ENCODE data around the gene UBA5.

The UBA5 gene

DNA sequence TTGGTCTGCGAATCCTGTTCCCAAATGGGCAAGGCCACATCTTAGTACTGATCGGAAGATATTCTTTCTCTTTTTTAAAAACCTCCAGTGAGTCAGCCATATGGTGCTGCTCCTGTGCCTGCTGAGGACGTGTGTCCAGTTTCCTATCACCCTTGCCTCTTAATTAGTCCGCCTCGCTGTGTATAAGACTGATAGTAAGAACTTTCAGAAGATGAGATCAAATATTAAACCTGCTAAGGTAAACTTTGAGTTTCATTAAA, 612 bp downstream of the UBA5 start:
- Histone ChIP-seq H3K4me1 (ENCODE audit: insufficient read depth, low read length) (no peaks in the 10 kb centered on the region), H3K9me3 (ENCODE audit: control insufficient read depth, insufficient read depth, low read length) (no peaks in the 10 kb centered on the region), H3K36me3 (ENCODE audit: insufficient read depth, low read length) (no peaks in the 10 kb centered on the region), H3K9ac (ENCODE audit: low read depth, low read length) (peak overlapping the region; percentile 97)

DNA sequence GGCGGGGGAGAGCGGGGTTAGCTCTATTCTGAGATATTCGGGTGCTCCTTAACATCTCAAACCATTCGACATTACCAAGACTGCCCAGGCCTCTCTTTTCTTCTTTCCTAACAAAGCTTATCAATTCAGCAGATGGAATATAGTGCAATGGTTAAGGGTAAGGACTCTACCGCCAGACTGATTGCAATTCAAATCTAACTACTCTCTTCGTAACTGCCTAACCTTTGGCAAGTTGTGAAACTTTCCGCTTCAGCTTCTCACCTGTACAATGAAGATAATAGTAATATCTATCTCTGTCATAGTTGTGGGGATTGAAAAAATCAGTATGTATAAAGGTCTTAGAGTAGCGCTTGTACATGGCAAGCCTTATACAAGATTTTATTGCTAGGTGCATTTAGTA, 972 bp downstream of the UBA5 start:
- H3K9me3 ChIP-seq (ENCODE audit: control insufficient read depth, insufficient read depth, low read length) = no peaks in the 10 kb centered on the region
- H3K36me3 ChIP-seq (ENCODE audit: insufficient read depth, low read length) = no peaks in the 10 kb centered on the region
- peak overlapping the region; percentile 97 for H3K9ac ChIP-seq (ENCODE audit: low read depth, low read length)
- H3K4me1 ChIP-seq (ENCODE audit: insufficient read depth, low read length) = no peaks in the 10 kb centered on the region

DNA sequence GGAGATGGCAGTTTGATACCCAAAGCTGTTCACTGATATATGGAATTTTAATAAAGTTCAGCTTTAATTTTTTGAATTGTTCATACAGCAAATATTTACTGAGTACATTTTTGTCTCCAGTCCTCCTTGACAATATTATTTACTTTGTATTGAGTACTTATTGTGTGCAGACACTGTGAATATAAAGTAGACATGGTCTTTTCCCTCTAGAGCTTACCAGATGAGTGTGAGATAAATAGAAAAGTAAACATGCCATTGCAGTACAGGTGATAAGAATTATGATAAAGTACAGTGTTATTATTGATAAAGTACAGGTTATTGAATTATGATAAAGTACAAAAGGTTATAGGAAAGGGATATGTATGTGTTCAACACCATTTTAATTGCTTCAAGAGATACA, 2.1 kb downstream of the UBA5 start:
- no peaks in the 10 kb centered on the region for H3K36me3 ChIP-seq (ENCODE audit: insufficient read depth, low read length)
- H3K4me1 ChIP-seq (ENCODE audit: insufficient read depth, low read length) = no peaks in the 10 kb centered on the region
- H3K9me3 ChIP-seq (ENCODE audit: control insufficient read depth, insufficient read depth, low read length) = no peaks in the 10 kb centered on the region
- no peak overlapping the region for H3K9ac ChIP-seq (ENCODE audit: low read depth, low read length)

DNA sequence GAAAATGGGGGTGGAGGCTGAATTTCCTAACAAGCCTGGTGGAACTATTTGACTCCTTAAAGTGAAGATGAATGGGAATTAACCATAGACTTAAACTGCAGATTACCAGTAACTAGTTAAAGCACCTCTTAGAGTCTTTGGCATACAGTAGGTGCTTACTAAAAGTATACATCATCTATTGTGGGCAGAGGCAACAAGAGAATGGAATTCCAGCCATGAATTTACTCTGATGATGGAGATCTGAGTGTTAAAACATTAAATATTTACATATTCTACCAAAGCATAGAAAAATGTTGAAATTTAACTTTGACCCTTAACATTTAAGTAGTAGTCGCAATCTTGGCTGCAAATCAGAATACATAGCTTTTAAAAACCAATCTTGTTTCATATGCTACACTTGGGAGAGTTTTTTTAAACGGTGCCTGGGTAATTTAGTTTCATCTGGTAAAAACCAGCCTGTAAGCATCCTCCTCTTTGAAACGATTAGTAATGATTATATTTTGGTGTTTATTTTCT, 5.2 kb downstream of the UBA5 start:
- no peak overlapping the region for H3K9ac ChIP-seq (ENCODE audit: low read depth, low read length)
- no peaks in the 10 kb centered on the region for H3K36me3 ChIP-seq (ENCODE audit: insufficient read depth, low read length)
- no peaks in the 10 kb centered on the region for H3K4me1 ChIP-seq (ENCODE audit: insufficient read depth, low read length)
- no peaks in the 10 kb centered on the region for H3K9me3 ChIP-seq (ENCODE audit: control insufficient read depth, insufficient read depth, low read length)

DNA sequence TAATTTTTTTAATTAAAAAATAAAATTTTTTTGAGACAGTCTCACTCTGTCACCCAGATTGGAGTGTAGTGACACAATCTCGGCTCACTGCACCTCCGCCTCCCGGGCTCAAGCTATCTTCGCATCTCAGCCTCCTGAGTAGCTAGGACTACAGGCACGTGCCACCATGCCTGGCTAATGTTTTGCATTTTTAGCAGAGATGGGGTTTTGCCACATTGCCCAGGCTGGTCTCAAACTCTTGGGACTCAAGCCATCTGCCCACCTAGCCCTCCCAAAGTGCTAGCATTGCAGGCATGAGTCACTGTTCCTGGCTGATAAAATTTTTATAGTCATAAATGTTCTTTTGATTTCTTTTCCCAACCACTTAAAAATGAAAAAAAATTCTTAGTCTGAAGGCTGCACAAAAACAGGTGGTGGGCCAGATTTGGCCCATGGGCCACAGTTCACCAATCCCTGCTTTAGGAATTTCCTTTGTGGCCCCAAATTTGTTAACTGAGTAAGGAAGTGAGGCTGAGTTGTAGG, 9.2 kb downstream of the UBA5 start:
- Histone ChIP-seq H3K36me3 (ENCODE audit: insufficient read depth, low read length) (peaks cover 4% of the 10 kb centered on the region; the same call in 1 of the 2 replicates), H3K9me3 (ENCODE audit: control insufficient read depth, insufficient read depth, low read length) (no peaks in the 10 kb centered on the region), H3K9ac (ENCODE audit: low read depth, low read length) (no peak overlapping the region), H3K4me1 (ENCODE audit: insufficient read depth, low read length) (no peaks in the 10 kb centered on the region)

DNA sequence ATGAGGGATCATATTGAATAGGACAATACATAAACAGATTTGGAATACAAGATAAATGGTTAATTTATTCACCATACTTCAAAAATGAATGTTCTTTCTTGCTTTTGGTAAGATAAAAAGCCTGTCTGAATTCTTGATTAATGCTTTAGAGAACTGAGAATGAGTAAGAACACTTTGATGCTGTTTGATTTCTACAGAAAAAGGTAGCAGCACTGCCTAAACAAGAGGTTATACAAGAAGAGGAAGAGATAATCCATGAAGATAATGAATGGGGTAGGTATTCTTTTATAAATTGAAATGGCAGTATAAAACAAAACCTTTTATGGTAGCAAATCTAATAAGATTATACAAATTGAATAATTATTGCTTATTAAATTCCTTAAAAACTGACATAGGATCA, 15.3 kb downstream of the UBA5 start:
- Histone ChIP-seq H3K9ac (ENCODE audit: low read depth, low read length) (no peak overlapping the region), H3K36me3 (ENCODE audit: insufficient read depth, low read length) (peaks cover 8% of the 10 kb centered on the region), H3K9me3 (ENCODE audit: control insufficient read depth, insufficient read depth, low read length) (no peaks in the 10 kb centered on the region), H3K4me1 (ENCODE audit: insufficient read depth, low read length) (no peaks in the 10 kb centered on the region)

DNA sequence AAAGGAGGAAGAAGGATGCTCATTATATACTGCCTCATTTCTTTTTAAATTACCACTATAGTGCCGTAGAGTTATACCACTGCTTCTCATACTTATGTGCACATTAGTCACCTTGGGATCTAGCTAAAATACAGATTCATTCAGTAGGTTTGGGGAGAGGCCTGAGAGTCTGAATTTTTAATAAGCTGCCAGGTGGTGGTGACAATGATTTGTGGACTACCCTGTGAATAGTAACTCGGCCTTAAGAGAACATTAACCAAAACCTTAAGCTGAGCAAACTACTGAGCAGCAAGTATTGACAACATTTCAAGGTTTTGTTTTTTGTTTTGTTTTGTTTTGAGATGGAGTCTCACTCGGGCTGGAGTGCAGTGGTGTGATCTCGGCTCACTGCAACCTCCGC, 19.8 kb downstream of the UBA5 start:
- no peak overlapping the region for H3K9ac ChIP-seq (ENCODE audit: low read depth, low read length)
- peaks cover 13% of the 10 kb centered on the region; the same call in 1 of the 2 replicates for H3K36me3 ChIP-seq (ENCODE audit: insufficient read depth, low read length)
- H3K4me1 ChIP-seq (ENCODE audit: insufficient read depth, low read length) = no peaks in the 10 kb centered on the region
- no peaks in the 10 kb centered on the region for H3K9me3 ChIP-seq (ENCODE audit: control insufficient read depth, insufficient read depth, low read length)

DNA sequence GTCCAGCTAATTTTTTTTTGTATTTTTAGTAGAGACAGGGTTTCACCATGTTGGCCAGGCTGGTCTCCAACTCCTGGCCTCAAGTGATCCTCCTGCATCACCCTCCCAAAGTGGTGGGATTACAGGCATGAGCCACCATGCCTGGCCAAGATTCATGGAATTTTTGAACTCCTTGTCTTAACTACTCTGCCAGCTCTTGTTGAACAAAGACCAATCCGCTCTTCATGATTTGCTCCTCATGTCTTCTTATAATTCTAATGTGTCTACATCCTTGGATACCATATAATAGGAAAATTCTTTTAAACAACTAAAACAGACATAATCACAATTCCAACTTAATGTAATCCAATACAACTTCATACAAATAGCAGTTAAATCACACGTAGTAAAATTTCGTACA, 21.3 kb downstream of the UBA5 start:
- no peaks in the 10 kb centered on the region for H3K9me3 ChIP-seq (ENCODE audit: control insufficient read depth, insufficient read depth, low read length)
- no peak overlapping the region for H3K9ac ChIP-seq (ENCODE audit: low read depth, low read length)
- H3K36me3 ChIP-seq (ENCODE audit: insufficient read depth, low read length) = peaks cover 13% of the 10 kb centered on the region; the same call in 1 of the 2 replicates
- H3K4me1 ChIP-seq (ENCODE audit: insufficient read depth, low read length) = no peaks in the 10 kb centered on the region

DNA sequence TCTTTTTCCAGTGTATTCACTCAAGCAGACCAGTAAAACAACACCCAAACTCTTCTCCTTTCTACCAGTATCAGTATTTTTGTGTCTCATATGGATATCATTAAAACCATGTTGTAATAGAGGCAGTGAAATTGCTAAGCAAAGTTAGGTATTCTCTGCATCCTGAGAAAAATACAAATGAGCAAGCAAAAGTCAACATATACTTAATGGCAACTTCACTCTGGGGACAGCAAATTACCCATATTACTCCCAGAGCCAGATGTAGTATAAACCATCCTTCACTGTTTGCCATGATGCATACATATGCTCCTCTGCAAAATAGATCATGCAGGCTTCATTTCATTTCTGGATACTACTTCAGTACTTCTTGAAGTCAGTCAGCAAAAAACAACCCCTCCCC, 22.1 kb downstream of the UBA5 start:
- peaks cover 13% of the 10 kb centered on the region; the same call in 1 of the 2 replicates for H3K36me3 ChIP-seq (ENCODE audit: insufficient read depth, low read length)
- no peak overlapping the region for H3K9ac ChIP-seq (ENCODE audit: low read depth, low read length)
- no peaks in the 10 kb centered on the region for H3K4me1 ChIP-seq (ENCODE audit: insufficient read depth, low read length)
- H3K9me3 ChIP-seq (ENCODE audit: control insufficient read depth, insufficient read depth, low read length) = no peaks in the 10 kb centered on the region

DNA sequence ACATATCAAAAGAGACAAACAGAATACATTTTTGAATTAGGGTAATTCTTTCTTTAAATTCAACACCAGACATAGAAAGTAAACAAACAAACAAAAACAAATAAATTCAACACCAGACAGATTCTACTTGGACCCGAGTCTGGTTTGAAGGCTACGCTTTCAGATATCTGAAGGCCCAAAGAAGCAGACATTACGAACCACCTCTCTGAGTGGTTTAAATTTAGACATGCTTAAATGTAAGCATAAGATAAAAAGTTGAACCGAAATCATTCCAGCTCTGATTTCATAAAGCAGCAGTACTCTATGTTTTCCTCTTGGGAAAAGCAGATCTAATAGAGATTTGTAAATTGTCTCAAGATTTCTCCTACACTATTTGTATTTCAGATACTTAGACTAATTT, 29.9 kb downstream of the UBA5 start:
- peaks cover 10% of the 10 kb centered on the region; the same call in 1 of the 2 replicates for H3K36me3 ChIP-seq (ENCODE audit: insufficient read depth, low read length)
- H3K9me3 ChIP-seq (ENCODE audit: control insufficient read depth, insufficient read depth, low read length) = no peaks in the 10 kb centered on the region
- no peak overlapping the region for H3K9ac ChIP-seq (ENCODE audit: low read depth, low read length)
- H3K4me1 ChIP-seq (ENCODE audit: insufficient read depth, low read length) = no peaks in the 10 kb centered on the region

DNA sequence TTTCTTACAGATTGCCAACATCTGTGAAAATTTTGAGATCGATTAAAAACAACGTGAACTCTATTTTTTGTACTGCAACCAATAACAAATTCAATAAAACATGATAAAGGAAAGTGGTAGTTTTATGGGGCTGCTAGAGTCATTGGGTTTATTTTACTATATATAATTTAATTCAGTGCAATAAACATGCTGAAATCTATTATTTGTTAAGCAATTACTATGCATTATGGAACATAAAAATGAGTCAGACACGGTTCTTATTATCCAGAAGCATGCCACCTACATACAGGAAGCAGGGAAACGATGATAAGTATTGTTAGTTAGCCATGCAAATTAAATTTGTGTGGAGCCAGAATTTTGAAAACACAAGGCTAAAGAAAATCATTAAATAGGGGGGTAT, 34.9 kb downstream of the UBA5 start:
- Histone ChIP-seq H3K4me1 (ENCODE audit: insufficient read depth, low read length) (no peaks in the 10 kb centered on the region), H3K36me3 (ENCODE audit: insufficient read depth, low read length) (peaks cover 3% of the 10 kb centered on the region; the same call in 1 of the 2 replicates), H3K9ac (ENCODE audit: low read depth, low read length) (no peak overlapping the region), H3K9me3 (ENCODE audit: control insufficient read depth, insufficient read depth, low read length) (no peaks in the 10 kb centered on the region)

DNA sequence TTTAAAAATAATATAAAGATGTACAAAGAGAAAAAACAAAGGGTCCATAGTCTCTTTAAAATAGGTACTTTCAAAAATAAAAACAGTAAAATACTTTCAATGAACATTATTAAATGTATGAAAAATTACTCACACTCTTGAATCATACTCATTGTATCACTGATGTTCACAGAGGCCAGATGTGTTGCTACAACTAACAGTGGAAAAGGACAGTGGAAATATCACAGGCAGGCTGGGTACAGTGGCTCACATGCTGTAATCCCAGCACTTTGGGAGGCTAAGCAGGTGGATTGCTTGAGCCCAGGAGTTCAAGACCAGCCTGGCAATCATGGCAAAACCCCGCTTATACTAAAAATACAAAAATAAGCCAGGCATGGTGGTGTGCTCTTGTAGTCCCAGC, 35.3 kb downstream of the UBA5 start:
- H3K4me1 ChIP-seq (ENCODE audit: insufficient read depth, low read length) = no peaks in the 10 kb centered on the region
- H3K9ac ChIP-seq (ENCODE audit: low read depth, low read length) = no peak overlapping the region
- peaks cover 6% of the 10 kb centered on the region for H3K36me3 ChIP-seq (ENCODE audit: insufficient read depth, low read length)
- H3K9me3 ChIP-seq (ENCODE audit: control insufficient read depth, insufficient read depth, low read length) = no peaks in the 10 kb centered on the region

DNA sequence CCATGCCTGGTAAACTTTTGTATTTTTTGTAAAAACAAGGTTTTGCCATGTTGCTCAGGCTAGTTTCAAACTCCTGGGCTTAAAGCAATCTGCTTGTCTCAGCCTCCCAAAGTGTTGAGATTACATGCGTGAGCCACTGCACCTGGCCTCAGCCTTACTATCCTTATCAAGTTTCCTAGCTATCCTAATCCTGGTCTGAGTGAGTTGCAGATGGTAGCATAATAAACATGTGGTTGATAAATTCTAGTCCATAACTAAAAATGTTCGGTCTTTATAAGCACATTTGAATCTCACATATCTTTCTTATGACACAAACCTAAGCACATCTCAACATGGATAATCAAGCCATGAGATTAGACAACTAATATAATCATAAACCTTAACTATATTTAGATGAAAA, 43.6 kb downstream of the UBA5 start:
- H3K4me1 ChIP-seq (ENCODE audit: insufficient read depth, low read length) = no peaks in the 10 kb centered on the region
- peaks cover 13% of the 10 kb centered on the region for H3K36me3 ChIP-seq (ENCODE audit: insufficient read depth, low read length)
- H3K9me3 ChIP-seq (ENCODE audit: control insufficient read depth, insufficient read depth, low read length) = no peaks in the 10 kb centered on the region
- no peak overlapping the region for H3K9ac ChIP-seq (ENCODE audit: low read depth, low read length)

DNA sequence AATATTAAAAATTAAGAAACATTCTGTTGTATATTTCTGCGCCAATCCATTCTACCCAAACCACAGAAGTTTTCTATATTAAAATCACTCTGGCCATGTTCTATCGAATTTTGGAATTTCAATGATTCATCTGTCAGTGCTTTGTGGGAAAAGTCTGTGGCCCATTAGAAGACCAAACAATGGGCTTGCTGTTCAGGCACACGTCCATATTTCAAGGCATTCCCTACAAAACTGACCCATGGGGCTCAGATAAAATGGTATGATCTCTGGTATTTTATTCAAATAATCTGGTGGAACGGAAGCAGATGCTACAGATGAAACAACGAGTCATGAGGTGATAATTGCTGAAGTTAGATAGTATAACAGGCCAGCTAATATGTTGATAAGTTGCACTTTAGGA, 49.6 kb downstream of the UBA5 start:
- Histone ChIP-seq H3K9ac (ENCODE audit: low read depth, low read length) (no peak overlapping the region), H3K4me1 (ENCODE audit: insufficient read depth, low read length) (no peaks in the 10 kb centered on the region), H3K9me3 (ENCODE audit: control insufficient read depth, insufficient read depth, low read length) (no peaks in the 10 kb centered on the region), H3K36me3 (ENCODE audit: insufficient read depth, low read length) (0 out of 2 replicates have a peak, but pooled peaks cover 13% of the 10 kb centered on the region)

DNA sequence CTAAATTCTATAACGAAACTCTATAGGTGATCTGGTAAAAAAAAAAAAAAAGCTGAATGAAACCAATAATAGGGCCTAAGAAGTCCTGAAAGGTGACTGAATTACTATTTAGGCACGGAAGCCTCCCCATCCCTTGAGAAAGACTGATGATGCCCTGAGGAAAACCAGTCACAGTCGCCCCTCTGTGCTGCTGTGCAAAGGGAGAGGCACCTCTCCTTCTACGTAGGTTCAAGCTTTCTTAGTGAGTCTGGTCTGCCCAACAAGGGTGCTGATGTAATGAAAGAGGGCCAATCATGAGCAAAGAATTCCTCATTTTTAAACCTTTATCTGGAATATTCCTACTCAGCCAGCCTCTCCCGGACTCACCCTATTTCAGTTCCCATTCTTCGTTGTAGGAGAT, 50.2 kb downstream of the UBA5 start:
- H3K4me1 ChIP-seq (ENCODE audit: insufficient read depth, low read length) = no peaks in the 10 kb centered on the region
- H3K9ac ChIP-seq (ENCODE audit: low read depth, low read length) = no peak overlapping the region
- 0 out of 2 replicates have a peak, but pooled peaks cover 13% of the 10 kb centered on the region for H3K36me3 ChIP-seq (ENCODE audit: insufficient read depth, low read length)
- H3K9me3 ChIP-seq (ENCODE audit: control insufficient read depth, insufficient read depth, low read length) = no peaks in the 10 kb centered on the region
